ENCODE measurements around the gene C1QTNF8.

Gene C1QTNF8

DNA sequence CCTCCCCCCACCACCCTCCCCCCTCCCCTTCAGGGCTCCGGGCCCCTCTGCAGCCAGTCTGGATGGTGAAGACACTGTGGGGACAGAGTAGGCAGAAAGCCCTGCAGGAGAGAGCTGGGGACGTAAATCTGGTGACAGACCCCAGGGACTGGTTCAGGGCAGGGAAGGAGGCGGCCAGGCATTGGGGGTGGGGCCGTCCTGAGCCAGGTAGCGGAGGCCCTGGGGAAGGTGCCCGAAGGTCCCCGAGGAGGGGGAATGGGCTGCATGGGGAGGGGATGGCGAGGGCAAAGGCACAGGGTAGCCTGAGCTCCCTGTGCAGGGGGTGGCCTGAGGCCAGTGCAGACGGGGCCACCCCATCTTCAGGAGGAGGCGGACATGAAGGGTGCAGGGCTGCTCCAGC is 30.5 kb upstream of the C1QTNF8 start:
- no peak for DNase-seq

DNA sequence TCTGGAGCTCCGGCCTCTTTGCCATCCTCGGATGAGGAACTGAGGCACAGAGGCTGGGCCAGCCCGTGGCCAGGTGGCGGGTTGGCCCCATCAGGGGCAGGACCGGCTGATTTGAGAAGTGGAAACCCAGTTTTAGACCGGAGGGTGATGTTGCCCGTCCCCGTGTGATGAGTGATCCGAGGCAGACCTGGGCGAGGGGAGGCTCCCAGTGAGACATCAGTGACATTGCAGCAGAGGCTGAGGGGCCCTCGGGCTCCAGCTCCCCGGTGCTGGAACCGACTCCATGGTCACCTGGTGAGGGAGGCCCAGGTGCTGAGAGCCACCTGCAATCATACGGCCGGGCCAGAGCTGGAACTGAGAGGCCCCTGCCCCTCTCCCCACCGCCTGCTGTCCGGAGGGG is 30.0 kb upstream of the C1QTNF8 start:
- no peak for DNase-seq

DNA sequence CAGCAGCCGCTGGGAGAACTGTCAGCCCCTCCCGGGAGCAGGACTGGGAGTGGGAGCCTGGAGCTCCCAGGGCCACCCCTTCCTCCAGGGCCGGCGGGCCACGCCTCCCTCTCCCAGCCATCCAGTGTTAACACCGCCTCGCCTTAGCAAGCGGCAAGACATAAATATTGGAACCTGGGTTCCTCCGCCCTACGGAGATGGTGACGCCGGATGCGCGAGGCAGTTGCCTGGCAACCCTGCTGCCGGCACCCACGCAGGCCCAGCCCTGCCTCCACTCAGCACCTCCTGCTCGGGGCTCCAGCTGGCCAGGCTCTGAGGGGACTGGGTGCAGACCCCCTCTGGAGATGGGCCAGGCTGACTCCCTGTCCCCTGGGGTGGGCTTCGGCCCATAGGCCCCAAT is 29.4 kb upstream of the C1QTNF8 start:
- DNase-seq: no peak

DNA sequence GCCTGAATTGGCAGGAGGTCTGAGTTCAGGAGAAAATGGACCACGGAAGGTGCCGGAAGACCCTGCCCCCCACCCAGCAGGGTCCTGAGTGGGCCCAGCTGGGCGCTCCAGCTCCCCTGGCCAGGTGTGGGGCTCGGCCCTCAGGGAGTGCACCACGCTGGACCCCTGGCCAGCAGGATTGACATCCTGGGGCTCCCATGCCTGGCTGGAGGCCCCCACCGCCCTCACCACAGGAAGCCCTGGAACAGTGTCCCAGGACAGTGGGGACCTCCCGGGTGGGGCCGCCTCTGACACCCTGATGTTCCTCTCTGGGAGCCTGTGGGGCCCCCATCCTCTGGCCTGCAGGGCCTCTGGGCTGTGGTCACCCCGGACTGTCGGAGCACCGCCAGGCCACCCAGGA is 28.8 kb upstream of the C1QTNF8 start:
- no peak for DNase-seq

DNA sequence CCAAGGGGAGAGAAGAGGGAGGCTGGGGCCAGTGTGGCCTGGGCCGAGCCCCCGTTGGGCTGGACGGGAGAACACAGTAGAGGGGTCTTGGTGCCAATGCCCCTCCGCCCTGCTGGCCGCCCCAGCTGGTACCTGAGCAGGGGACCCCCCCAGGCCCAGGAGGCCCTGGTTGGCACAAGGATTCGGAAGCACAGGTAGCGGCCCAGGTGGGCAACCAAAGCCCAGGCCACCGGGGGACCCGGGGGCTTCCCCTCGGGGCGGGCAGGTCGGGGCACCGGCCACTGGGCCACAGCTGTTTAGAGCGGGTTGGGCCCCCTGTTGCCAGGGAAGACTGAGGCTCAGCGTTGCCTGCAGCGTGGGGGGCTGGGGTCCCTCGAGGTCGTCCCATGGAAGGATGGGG is 28.2 kb upstream of the C1QTNF8 start:
- no peak for DNase-seq

GRCh38 chr16:1123525-1124230 is 27.6 kb upstream of the C1QTNF8 start:
- no peak for DNase-seq

DNA sequence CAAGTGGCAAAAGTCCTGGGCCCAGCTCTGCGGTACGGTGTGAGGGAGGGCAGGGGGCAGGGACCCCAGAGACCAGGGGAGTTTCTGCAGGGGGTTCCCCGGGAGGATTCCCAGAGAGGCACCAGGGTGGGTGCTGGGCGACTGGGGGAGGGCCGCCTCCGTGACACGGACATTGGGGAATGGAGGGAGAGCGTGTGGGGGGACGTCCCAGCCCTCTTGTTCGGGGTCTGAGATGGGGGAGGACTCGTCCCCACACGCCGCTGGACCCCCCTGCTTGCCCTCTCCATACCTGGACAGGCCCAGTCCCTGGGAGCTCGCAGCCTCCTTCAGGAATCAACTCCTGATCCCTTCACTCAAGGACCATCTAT is 26.3 kb upstream of the C1QTNF8 start:
- DNase-seq: no peak

DNA sequence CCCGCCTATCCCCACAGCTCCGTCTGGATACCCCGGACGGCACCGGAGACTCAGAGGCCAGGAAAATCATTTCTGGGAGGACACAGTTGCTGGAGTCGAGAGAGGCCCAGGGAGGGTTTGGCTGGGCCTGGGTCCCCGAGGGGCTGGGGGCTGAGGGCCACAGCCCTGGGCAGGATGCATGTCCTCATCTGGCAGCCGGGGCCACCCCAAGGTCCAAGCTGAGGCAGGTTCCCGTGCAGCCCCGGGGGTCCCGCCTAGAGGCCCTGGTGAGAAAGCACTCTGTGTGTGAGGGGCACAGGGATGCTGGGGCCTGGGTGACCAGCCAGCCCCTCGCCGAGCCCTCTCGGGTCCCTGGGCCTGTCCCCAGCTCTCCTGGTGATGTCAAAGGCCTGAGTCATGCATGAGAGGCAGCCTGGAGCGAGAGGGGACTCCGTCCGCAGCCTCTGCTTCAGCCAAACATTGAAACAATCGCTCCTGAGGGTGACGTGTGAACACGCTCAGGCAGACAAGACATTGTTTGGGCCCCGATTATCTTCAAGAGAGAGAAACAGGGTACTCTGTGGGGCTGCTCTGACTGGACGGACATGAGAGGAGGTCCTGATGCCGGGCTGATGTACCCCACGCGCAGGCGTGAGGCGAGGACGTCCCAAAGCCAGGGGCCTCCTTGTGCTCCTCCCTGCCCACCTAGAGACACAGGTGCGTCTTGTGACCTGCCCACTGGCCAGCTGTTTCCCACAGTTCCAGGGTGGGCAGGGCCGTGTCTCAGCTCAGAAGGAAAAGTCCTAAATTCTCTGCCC is 25.8 kb upstream of the C1QTNF8 start:
- no peak for DNase-seq

DNA sequence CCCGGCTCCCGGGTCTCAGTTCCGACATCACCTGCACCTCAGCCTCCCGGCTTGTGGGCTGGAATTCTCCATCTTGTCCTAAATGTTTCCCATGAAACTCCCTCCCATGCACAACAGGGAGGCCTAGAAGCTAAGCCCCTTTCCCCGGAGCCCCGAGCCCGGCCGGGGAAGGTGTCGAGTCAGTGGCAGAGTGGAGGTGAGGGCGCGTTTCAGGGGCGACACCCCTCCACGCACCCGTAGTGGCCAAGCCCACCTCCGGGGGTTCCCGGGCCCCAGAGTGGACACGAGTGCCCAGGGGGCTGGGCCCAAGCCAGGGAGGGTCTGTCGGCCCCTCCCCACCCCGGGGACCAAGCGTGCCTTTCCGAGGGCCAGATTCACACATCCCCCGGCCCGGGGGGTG is 25.0 kb upstream of the C1QTNF8 start:
- DNase-seq: no peak

DNA sequence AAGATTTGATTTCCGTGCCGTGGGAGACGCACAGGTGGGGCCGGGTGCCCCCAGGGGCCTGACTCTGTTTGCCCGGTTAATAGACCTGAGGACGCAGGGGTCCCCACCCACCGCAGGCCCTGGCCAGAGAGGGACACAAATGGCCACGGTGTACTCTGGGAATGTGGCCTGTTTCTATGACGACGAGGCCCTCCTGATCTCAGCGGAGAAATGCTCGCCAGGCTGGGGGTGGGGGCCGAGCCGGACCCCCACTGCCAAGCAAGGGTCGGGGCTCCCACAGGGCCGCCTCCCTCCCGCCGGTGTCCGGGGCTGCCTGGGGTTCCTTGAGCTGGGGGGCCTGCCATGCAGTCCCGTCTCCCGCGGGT is 24.5 kb upstream of the C1QTNF8 start:
- DNase-seq: no peak

DNA sequence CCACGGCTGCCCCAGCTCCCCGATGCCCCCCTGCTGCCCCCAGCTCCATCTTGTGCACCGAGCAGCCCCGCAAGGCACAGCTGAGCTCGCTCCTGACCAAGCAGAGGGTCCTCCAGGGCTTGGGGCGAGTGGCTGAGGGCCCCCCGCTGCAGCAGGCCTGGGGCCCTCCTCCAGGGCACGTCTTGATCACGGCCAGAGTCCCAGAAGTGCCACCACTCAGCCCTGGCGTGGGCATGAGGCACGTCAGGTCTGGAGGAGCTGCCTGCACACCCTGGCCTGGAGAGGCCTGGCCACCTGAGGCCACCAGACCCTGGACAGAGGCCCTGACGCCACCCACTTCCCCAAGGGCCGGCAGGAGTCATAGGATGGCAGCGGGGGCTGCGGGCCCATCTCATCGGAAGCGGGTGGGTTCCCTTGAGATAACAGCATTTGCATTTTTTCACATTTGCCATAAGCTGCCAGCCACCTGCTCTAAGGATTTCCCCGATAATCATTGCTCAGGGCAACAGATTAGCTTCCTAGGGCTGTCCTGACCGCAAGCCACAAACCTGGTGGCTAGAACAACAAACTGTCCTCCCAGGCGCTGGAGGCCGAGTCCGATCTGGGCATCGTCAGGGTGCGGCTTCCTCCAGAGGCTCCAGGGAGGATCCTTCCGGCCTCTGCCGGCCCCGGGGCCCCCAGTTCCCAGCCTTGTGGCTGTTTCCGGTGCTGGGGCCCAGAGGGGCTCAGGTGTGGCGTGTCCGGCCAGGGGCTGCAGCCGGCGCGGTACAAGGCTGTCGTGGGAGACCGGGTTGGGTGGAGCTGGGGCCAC is 23.9 kb upstream of the C1QTNF8 start:
- DNase-seq: no peak

DNA sequence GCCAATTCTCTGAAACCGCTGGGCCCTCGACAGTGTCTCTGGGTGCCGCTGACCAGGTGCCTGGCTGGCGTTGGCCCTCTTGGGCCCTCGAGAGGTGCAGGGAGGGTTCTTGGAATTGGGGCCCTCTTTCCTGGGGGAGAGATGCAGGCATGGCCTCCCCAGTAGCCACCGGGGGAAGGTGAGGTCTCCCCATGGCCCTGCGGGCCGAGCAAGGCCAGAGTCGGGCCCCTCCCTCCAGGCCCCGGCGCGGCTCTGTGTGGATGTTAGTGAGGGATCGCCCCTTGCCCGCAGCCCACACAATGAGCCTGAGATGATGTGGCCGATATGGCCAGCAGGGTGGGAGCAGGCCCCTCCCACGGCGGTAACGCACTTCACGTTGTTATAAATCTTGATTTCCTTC is 23.1 kb upstream of the C1QTNF8 start:
- DNase-seq: no peak

- DNase-seq: no peak
Measured at GRCh38 chr16:1117926-1118325, 21.9 kb upstream of the C1QTNF8 start.

DNA sequence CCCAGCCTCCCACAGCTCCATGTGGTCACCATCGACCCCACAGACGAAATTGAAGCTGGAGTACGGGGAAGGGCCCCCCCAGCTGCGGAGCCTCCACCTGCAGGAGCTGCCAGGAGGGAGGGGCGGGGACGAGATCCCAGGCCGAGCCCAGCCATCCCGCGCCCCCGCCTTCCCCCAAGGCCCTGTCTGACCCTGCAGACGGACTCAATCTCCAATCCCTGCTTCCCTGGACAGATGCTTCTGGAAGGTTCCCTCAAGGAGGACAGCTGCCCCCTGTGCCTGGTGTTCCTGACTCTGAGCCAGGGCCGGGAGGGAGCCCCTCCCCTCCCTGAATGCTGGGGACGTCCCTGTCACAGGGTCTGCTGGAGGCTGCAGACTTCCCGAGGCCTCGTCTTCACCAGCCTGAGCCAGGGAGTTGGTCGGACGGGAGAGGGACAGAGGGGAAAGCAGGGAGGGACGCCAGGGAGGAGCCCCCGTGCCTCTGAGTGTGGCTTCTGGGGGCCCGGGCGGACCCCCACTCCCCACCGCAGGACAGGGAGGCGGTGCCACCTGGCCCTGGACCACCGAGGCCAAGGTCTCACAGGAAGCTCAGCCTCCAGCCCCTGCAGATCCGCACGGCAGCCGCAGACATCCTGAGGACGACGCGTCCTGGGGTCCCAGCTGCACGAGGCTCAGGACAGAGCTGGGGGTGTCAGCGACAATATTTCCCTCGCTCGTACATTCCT is 21.3 kb upstream of the C1QTNF8 start:
- no peak for DNase-seq

DNA sequence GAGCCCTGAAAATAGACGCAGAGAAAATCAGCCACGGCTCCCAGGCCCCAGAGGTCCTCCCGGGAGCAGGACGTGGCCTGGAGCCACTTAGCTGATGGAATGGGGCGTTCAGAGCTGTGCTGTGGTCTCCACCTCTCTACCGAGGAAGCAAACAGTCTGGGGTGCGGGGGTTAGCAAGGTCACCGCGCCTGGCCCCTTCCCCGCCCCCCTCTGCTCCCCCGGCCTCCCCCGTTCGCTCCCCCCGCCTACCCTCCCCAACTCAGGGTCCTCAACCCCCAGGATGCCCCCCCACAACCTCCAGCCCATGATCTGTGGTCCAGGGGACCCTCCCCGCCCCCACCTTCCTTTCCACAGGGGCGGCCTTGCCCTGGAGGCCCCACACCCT is 20.6 kb upstream of the C1QTNF8 start:
- DNase-seq: no peak

GRCh38 chr16:1113889-1114526 is 18.0 kb upstream of the C1QTNF8 start:
- DNase-seq: no peak

DNA sequence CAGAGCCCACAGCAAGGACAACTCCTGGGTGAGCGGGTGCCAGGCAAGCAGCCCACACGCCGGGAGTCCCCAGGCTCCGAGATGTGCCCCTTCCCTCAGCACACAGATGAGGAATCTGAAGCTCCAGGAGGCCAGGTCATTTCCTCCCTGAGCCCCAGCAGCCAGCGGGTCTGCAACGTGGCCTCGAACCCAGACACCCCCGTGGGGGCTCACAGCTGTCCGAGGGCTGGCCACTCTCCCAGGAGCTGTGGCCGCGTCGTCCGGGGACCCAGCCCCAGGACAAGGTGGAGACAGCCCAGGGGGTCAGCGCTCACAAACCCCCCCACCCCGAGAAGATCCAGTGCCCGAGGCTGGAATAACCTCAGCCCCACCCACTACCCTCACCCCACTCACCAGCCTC is 17.4 kb upstream of the C1QTNF8 start:
- DNase-seq: no peak

GRCh38 chr16:1112506-1113184 is 16.6 kb upstream of the C1QTNF8 start:
- no peak for DNase-seq

DNA sequence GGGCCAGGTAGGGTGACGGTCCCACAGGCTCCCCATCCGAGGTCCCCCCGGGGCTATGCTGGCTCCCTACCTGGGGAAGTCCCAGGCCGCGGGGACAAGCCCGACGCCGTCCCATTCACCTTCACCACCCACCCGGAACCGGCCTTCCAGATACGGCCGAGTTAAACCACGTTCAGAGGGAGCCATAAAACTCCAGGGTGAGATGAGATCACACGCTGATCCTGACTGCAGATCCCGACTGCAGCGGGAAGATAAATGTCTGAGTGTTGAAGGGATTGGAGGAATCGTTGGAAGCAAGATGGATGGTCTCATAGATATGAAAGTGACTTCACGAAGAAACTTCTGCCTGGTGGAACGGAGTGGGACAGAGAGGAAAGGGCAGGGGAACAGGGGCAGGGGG is 13.6 kb upstream of the C1QTNF8 start:
- no peak for DNase-seq

GRCh38 chr16:1108299-1109252 is 12.5 kb upstream of the C1QTNF8 start:
- DNase-seq: no peak

- no peak for DNase-seq
Measured at GRCh38 chr16:1107731-1108130, 11.7 kb upstream of the C1QTNF8 start.

All from NCI-H1694 treated with DMSO at 0.1 percent for 48 hours (cell line).